Suprapubic skin (tissue), 4 donors: ENCODE data around the gene RRAGD. TPM values are rescaled to one million over a fixed set of nuclear protein-coding genes. Genes with fewer than 3 reads are reported as not detected.
A peak's percentile ranks its signal among the peaks of the same experiment; 100 is the strongest.

Source experiments
- DNase-seq, 2 donors: peaks; one replicate each; pipeline ENCODE4 v3.0.0-alpha.2; 2019; ENCODE audit warnings: low spot score in 2 of 2
- H3K27ac ChIP-seq: fragments of 200-600 bp; sonication (generic); one replicate; pipeline ENCODE4 v1.5.1; 2019
- H3K27me3 ChIP-seq: fragments of 200-600 bp; sonication (generic); one replicate; pipeline ENCODE4 v1.5.1; 2019
- H3K36me3 ChIP-seq: fragments of 200-600 bp; sonication (generic); one replicate; pipeline ENCODE4 v1.5.1; 2019
- H3K4me1 ChIP-seq: fragments of 200-600 bp; sonication (generic); one replicate; pipeline ENCODE4 v1.5.1; 2019
- H3K4me3 ChIP-seq: fragments of 200-600 bp; sonication (generic); one replicate; pipeline ENCODE4 v1.5.1; 2019; ENCODE audit warnings: mild to moderate bottlenecking
- H3K9me3 ChIP-seq: fragments of 200-600 bp; sonication (generic); one replicate; pipeline ENCODE4 v1.5.1; 2019
- EP300 ChIP-seq: sonication (generic); formaldehyde crosslinking; IDR thresholded peaks from one replicate; pipeline ENCODE4 v1.6.1; 2017; ENCODE audit warnings: antibody characterized with exemption
- POLR2A ChIP-seq, 2 donors: fragments of 450-650 bp; IDR thresholded peaks; one replicate each; pipeline ENCODE4 v1.6.1; 2017; ENCODE audit warnings: antibody characterized with exemption in 2 of 2, mild to moderate bottlenecking in 2 of 2, moderate library complexity in 2 of 2
- POLR2AphosphoS5 ChIP-seq, 3 donors: sonication (generic); formaldehyde crosslinking; IDR thresholded peaks; one replicate each; pipeline ENCODE4 v1.6.1; 2017; ENCODE audit warnings: antibody characterized with exemption in 3 of 3
- WGBS: methylation state at CpG from one replicate; pipeline ENCODE4 v1.1.5; 2018; 5-methylcytosine and 5-hydroxymethylcytosine counted together
- total RNA-seq, 4 donors: library from RNA; depleted of rRNA; stranded (reverse); fragments of >200 nt; gene quantifications; one replicate each; pipeline ENCODE4 v1.1.0, GENCODE V29; 2016
- TF ChIP-seq, protein P1 (sequence below), 2 donors: fragments of 200-600 bp in 1 of 2; fragments of 450-650 bp in 1 of 2; sonication (generic) in 1 of 2; IDR thresholded peaks; one replicate each; pipeline ENCODE4 v1.5.1; 2016 to 2019; ENCODE audit warnings: antibody characterized with exemption in 2 of 2, mild to moderate bottlenecking in 1 of 2, moderate library complexity in 1 of 2

Gene RRAGD
- total RNA-seq, 4 donors from 2014 or later = 13.7 to 24.3 (median 17.9) TPM

DNA sequence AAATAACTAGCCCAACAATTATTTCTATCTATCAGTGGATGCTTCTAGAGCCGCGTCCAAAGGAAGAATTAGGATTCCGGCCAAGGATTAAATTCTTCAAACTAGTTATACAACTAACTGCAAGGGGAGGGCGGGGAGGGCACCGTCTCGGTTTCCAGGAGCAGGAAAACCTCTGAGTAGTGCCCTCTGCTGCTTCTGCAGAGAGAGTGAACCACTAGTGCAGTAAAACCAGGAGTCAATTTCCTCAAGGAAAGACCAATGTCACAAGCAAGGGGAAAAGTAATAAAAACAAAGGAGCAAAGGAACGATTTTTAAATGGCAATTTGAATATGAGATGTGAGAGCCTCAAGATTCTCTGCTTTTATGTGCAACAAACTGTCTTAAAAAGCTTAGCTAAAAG is 43.1 kb downstream of the RRAGD start:
- DNase-seq = peak in 1 of 2 donors; percentile 70
- WGBS = 4% methylated on average over 7 of the region's 7 CpGs
- Histone ChIP-seq H3K9me3 (no peaks in the 10 kb centered on the region), H3K27ac (no peak overlapping the region), H3K4me1 (peaks cover 11% of the 10 kb centered on the region), H3K36me3 (no peaks in the 10 kb centered on the region), H3K4me3 (no peak overlapping the region), H3K27me3 (no peaks in the 10 kb centered on the region)
- TF ChIP-seq POLR2AphosphoS5 (IDR thresholded peaks at IDR 0.05) (no peak), POLR2A (IDR thresholded peaks at IDR 0.05) (no peak), EP300 (no peak)
- TF ChIP-seq, protein P1, sequence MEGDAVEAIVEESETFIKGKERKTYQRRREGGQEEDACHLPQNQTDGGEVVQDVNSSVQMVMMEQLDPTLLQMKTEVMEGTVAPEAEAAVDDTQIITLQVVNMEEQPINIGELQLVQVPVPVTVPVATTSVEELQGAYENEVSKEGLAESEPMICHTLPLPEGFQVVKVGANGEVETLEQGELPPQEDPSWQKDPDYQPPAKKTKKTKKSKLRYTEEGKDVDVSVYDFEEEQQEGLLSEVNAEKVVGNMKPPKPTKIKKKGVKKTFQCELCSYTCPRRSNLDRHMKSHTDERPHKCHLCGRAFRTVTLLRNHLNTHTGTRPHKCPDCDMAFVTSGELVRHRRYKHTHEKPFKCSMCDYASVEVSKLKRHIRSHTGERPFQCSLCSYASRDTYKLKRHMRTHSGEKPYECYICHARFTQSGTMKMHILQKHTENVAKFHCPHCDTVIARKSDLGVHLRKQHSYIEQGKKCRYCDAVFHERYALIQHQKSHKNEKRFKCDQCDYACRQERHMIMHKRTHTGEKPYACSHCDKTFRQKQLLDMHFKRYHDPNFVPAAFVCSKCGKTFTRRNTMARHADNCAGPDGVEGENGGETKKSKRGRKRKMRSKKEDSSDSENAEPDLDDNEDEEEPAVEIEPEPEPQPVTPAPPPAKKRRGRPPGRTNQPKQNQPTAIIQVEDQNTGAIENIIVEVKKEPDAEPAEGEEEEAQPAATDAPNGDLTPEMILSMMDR (IDR thresholded peaks at IDR 0.05) = peak in 1 of 2 donors; percentile 44

DNA sequence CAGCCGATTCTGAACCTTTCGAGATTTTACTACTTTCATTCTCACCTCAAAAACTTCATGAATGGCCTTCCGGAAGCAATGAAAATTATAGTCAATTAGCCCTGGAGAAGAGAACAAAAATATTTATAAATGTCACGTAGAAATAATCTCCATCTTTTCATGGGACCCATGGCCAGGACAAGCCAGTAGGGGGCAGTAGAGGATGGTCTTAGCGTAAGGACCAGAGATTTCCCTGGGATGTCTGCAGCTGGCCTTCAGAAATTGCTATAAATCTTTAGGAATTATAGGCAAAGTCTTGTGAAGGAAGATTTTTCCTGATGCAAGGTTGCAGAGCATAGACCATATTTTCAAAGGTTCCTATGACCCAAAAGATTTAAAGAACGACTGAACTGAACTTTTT is 44.0 kb downstream of the RRAGD start:
- DNase-seq = peak in 1 of 2 donors; percentile 70
- Histone ChIP-seq H3K4me1 (peaks cover 11% of the 10 kb centered on the region), H3K4me3 (no peak overlapping the region), H3K9me3 (no peaks in the 10 kb centered on the region), H3K27ac (no peak overlapping the region), H3K36me3 (no peaks in the 10 kb centered on the region), H3K27me3 (no peaks in the 10 kb centered on the region)
- WGBS = 46% methylated on average over 6 of the region's 6 CpGs
- no peak for TF ChIP-seq POLR2A (IDR thresholded peaks at IDR 0.05)
- no peak for TF ChIP-seq EP300
- TF ChIP-seq POLR2AphosphoS5 (IDR thresholded peaks at IDR 0.05) = no peak
- TF ChIP-seq, protein P1 (IDR thresholded peaks at IDR 0.05) = peak; percentile 36 to 57

- Histone ChIP-seq H3K27me3 (no peaks in the 10 kb centered on the region), H3K4me1 (peaks cover 4% of the 10 kb centered on the region), H3K9me3 (no peaks in the 10 kb centered on the region), H3K36me3 (no peaks in the 10 kb centered on the region), H3K27ac (no peak overlapping the region), H3K4me3 (no peak overlapping the region)
- DNase-seq = no peak
- no peak for TF ChIP-seq POLR2AphosphoS5 (IDR thresholded peaks at IDR 0.05)
- TF ChIP-seq, protein P1 (IDR thresholded peaks at IDR 0.05) = no peak
Measured at GRCh38 chr6:89364586-89364985, 47.5 kb downstream of the RRAGD start.

- H3K9me3 ChIP-seq = no peaks in the 10 kb centered on the region
- H3K4me3 ChIP-seq = no peak overlapping the region
- no peaks in the 10 kb centered on the region for H3K4me1 ChIP-seq
- WGBS = 68% methylated on average over 2 of the region's 2 CpGs
- no peak for DNase-seq
- no peaks in the 10 kb centered on the region for H3K36me3 ChIP-seq
- TF ChIP-seq, protein P1 (IDR thresholded peaks at IDR 0.05) = no peak
- TF ChIP-seq EP300 (no peak), POLR2AphosphoS5 (IDR thresholded peaks at IDR 0.05) (no peak), POLR2A (IDR thresholded peaks at IDR 0.05) (no peak)
- no peaks in the 10 kb centered on the region for H3K27me3 ChIP-seq
- H3K27ac ChIP-seq = no peak overlapping the region
Measured at GRCh38 chr6:89361171-89361570, 50.9 kb downstream of the RRAGD start.

DNA sequence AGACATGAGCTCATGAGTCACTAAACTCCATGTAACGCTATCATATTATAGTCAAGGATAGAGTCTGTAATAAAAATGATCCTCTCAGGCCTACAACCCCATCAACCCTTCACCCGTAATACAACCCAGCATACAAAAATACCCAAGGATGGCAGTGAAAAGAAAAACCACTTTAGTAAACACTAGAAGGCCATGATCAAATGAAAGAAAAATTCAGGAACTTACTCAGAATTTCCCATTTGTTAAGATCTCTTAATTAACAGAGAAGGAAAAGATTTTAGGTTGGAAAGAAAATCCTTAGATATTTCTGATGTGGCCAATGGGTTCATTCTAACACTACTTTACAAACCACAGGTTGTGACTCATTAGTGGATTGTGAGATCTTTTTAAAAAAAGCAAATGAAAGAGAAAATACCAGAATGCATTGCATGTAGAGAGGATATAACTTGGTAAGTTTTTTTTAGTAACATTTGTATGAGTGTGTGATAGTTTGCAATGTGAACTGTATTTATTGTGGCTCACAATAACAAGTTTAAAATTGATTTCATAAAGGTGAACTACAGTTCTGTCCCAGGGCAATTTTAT is 51.6 kb downstream of the RRAGD start:
- no peak overlapping the region for H3K27ac ChIP-seq
- WGBS = 86% methylated on average over 2 of the region's 2 CpGs
- no peaks in the 10 kb centered on the region for H3K27me3 ChIP-seq
- no peak for DNase-seq
- H3K4me1 ChIP-seq = no peaks in the 10 kb centered on the region
- no peaks in the 10 kb centered on the region for H3K36me3 ChIP-seq
- no peaks in the 10 kb centered on the region for H3K9me3 ChIP-seq
- no peak for TF ChIP-seq EP300
- TF ChIP-seq POLR2A (IDR thresholded peaks at IDR 0.05) = no peak
- TF ChIP-seq, protein P1 (IDR thresholded peaks at IDR 0.05) = no peak
- TF ChIP-seq POLR2AphosphoS5 (IDR thresholded peaks at IDR 0.05) = no peak
- no peak overlapping the region for H3K4me3 ChIP-seq
